ENCODE data around the gene FLT4.

Gene FLT4

GRCh38 chr5:180586204-180586603, 63.2 kb downstream of the FLT4 start:
- DNase-seq (ENCODE audit: low read depth, low spot score) = no peak
- no peak overlapping the region for H3K4me3 ChIP-seq
- no peaks in the 10 kb centered on the region for H3K9me3 ChIP-seq (ENCODE audit: low read depth, low read length)
- H3K27ac ChIP-seq = no peak overlapping the region
- TF ChIP-seq POLR2AphosphoS5 (IDR thresholded peaks at IDR 0.05; ENCODE audit: borderline replicate concordance, low read depth, low read length) = no peak
- TF ChIP-seq EZH2 (IDR thresholded peaks at IDR 0.05) = no peak
- TF ChIP-seq FOXP2 (optimal IDR thresholded peaks at IDR 0.05; ENCODE audit: control extremely low read depth, extremely low read length, insufficient read depth) = no peak
- H3K36me3 ChIP-seq (ENCODE audit: insufficient read depth, low read length) = no peaks in the 10 kb centered on the region
- no peak overlapping the region for H3K9ac ChIP-seq (ENCODE audit: insufficient read length)

GRCh38 chr5:180583738-180584137, 65.7 kb downstream of the FLT4 start:
- Histone ChIP-seq H3K4me3 (no peak overlapping the region), H3K36me3 (ENCODE audit: insufficient read depth, low read length) (no peaks in the 10 kb centered on the region), H3K9me3 (ENCODE audit: low read depth, low read length) (no peaks in the 10 kb centered on the region), H3K9ac (ENCODE audit: insufficient read length) (no peak overlapping the region), H3K27ac (no peak overlapping the region)
- TF ChIP-seq POLR2AphosphoS5 (IDR thresholded peaks at IDR 0.05; ENCODE audit: borderline replicate concordance, low read depth, low read length) (no peak), FOXP2 (optimal IDR thresholded peaks at IDR 0.05; ENCODE audit: control extremely low read depth, extremely low read length, insufficient read depth) (no peak), EZH2 (IDR thresholded peaks at IDR 0.05) (no peak)
- DNase-seq (ENCODE audit: low read depth, low spot score) = no peak

- Histone ChIP-seq H3K4me3 (no peak overlapping the region), H3K27ac (no peak overlapping the region), H3K9ac (ENCODE audit: insufficient read length) (no peak overlapping the region), H3K9me3 (ENCODE audit: low read depth, low read length) (no peaks in the 10 kb centered on the region), H3K36me3 (ENCODE audit: insufficient read depth, low read length) (peaks cover 28% of the 10 kb centered on the region)
- DNase-seq (ENCODE audit: low read depth, low spot score) = no peak
- no peak for TF ChIP-seq EZH2 (IDR thresholded peaks at IDR 0.05)
- TF ChIP-seq POLR2AphosphoS5 (IDR thresholded peaks at IDR 0.05; ENCODE audit: borderline replicate concordance, low read depth, low read length) = no peak
- no peak for TF ChIP-seq FOXP2 (optimal IDR thresholded peaks at IDR 0.05; ENCODE audit: control extremely low read depth, extremely low read length, insufficient read depth)
Observed at GRCh38 chr5:180580681-180581080, 68.7 kb downstream of the FLT4 start.

- Histone ChIP-seq H3K9ac (ENCODE audit: insufficient read length) (no peak overlapping the region), H3K4me3 (no peak overlapping the region), H3K36me3 (ENCODE audit: insufficient read depth, low read length) (peaks cover 76% of the 10 kb centered on the region), H3K27ac (no peak overlapping the region), H3K9me3 (ENCODE audit: low read depth, low read length) (no peaks in the 10 kb centered on the region)
- DNase-seq (ENCODE audit: low read depth, low spot score) = no peak
- TF ChIP-seq EZH2 (IDR thresholded peaks at IDR 0.05) (no peak), FOXP2 (optimal IDR thresholded peaks at IDR 0.05; ENCODE audit: control extremely low read depth, extremely low read length, insufficient read depth) (no peak), POLR2AphosphoS5 (IDR thresholded peaks at IDR 0.05; ENCODE audit: borderline replicate concordance, low read depth, low read length) (no peak)
Observed at GRCh38 chr5:180575571-180575970, 73.8 kb downstream of the FLT4 start.

- Histone ChIP-seq H3K27ac (no peak overlapping the region), H3K36me3 (ENCODE audit: insufficient read depth, low read length) (peaks cover 91% of the 10 kb centered on the region)
- no peak for DNase-seq (ENCODE audit: low read depth, low spot score)
Observed at GRCh38 chr5:180568914-180569313, 80.5 kb downstream of the FLT4 start.

GRCh38 chr5:180563994-180564393, 85.4 kb downstream of the FLT4 start:
- H3K36me3 ChIP-seq (ENCODE audit: insufficient read depth, low read length) = peaks cover 87% of the 10 kb centered on the region
- no peak overlapping the region for H3K9ac ChIP-seq (ENCODE audit: insufficient read length)
- H3K4me3 ChIP-seq = no peak overlapping the region
- no peak overlapping the region for H3K27ac ChIP-seq
- TF ChIP-seq POLR2AphosphoS5 (IDR thresholded peaks at IDR 0.05; ENCODE audit: borderline replicate concordance, low read depth, low read length) (no peak), EZH2 (IDR thresholded peaks at IDR 0.05) (no peak), FOXP2 (optimal IDR thresholded peaks at IDR 0.05; ENCODE audit: control extremely low read depth, extremely low read length, insufficient read depth) (no peak)
- no peaks in the 10 kb centered on the region for H3K9me3 ChIP-seq (ENCODE audit: low read depth, low read length)
- no peak for DNase-seq (ENCODE audit: low read depth, low spot score)

More at GRCh38 chr5:180568914-180569313, 80.5 kb downstream of the FLT4 start:
- H3K4me3 ChIP-seq = no peak overlapping the region
- TF ChIP-seq FOXP2 (optimal IDR thresholded peaks at IDR 0.05; ENCODE audit: control extremely low read depth, extremely low read length, insufficient read depth) = no peak
- no peak for TF ChIP-seq POLR2AphosphoS5 (IDR thresholded peaks at IDR 0.05; ENCODE audit: borderline replicate concordance, low read depth, low read length)
- no peak for TF ChIP-seq EZH2 (IDR thresholded peaks at IDR 0.05)
- H3K9ac ChIP-seq (ENCODE audit: insufficient read length) = no peak overlapping the region
- H3K9me3 ChIP-seq (ENCODE audit: low read depth, low read length) = no peaks in the 10 kb centered on the region

- no peak for TF ChIP-seq FOXP2 (optimal IDR thresholded peaks at IDR 0.05; ENCODE audit: control extremely low read depth, extremely low read length, insufficient read depth)
- DNase-seq (ENCODE audit: low read depth, low spot score) = no peak
- H3K9ac ChIP-seq (ENCODE audit: insufficient read length) = no peak overlapping the region
- no peak overlapping the region for H3K4me3 ChIP-seq
- H3K27ac ChIP-seq = no peak overlapping the region
- peaks cover 73% of the 10 kb centered on the region for H3K36me3 ChIP-seq (ENCODE audit: insufficient read depth, low read length)
- H3K9me3 ChIP-seq (ENCODE audit: low read depth, low read length) = no peaks in the 10 kb centered on the region
Observed at GRCh38 chr5:180558232-180558631, 91.2 kb downstream of the FLT4 start.

- Histone ChIP-seq H3K9ac (ENCODE audit: insufficient read length) (no peak overlapping the region), H3K27ac (no peak overlapping the region), H3K4me3 (no peak overlapping the region), H3K36me3 (ENCODE audit: insufficient read depth, low read length) (peaks cover 77% of the 10 kb centered on the region), H3K9me3 (ENCODE audit: low read depth, low read length) (no peaks in the 10 kb centered on the region)
- no peak for DNase-seq (ENCODE audit: low read depth, low spot score)
- TF ChIP-seq EZH2 (IDR thresholded peaks at IDR 0.05) = no peak
- TF ChIP-seq POLR2AphosphoS5 (IDR thresholded peaks at IDR 0.05; ENCODE audit: borderline replicate concordance, low read depth, low read length) = no peak
- no peak for TF ChIP-seq FOXP2 (optimal IDR thresholded peaks at IDR 0.05; ENCODE audit: control extremely low read depth, extremely low read length, insufficient read depth)
Observed at GRCh38 chr5:180557217-180557809, 92.1 kb downstream of the FLT4 start.

Measured in SK-N-MC (cell line).